Liver (tissue), 9 donors: ENCODE measurements around the gene PTPRH. TPM values are rescaled to one million over a fixed set of nuclear protein-coding genes. Genes with fewer than 3 reads are reported as not detected.

ENCODE experiments used
- DNase-seq: peaks from one replicate; pipeline ENCODE4 v3.0.0-alpha.2; 2017; ENCODE audit warnings: low spot score
- H3K27ac ChIP-seq, 2 donors: one replicate each; pipeline ENCODE4 v1.7.0; 2013; ENCODE audit warnings: inconsistent platforms in 2 of 2, low read length in 2 of 2, control low read depth in 1 of 2, low read depth in 1 of 2, mild to moderate bottlenecking in 1 of 2
- H3K27me3 ChIP-seq, 4 donors: one replicate each; pipeline versions ENCODE4 v1.6.1 to v1.7.0; 2013; ENCODE audit warnings: low read length in 3 of 4, inconsistent platforms in 1 of 4, mild to moderate bottlenecking in 1 of 4, moderate library complexity in 1 of 4; ENCODE audit not compliant: control insufficient read depth in 4 of 4, insufficient read depth in 4 of 4
- H3K36me3 ChIP-seq, 4 donors: one replicate each; pipeline versions ENCODE4 v1.6.1 to v1.7.0; 2013; ENCODE audit warnings: low read length in 3 of 4, mild to moderate bottlenecking in 3 of 4, low read depth in 1 of 4, moderate library complexity in 1 of 4; ENCODE audit not compliant: control insufficient read depth in 4 of 4, insufficient read depth in 3 of 4
- H3K4me1 ChIP-seq, 4 donors: one replicate each; pipeline versions ENCODE4 v1.6.1 to v1.7.0; 2013; ENCODE audit warnings: low read length in 3 of 4, mild to moderate bottlenecking in 3 of 4, moderate library complexity in 1 of 4; ENCODE audit not compliant: control insufficient read depth in 4 of 4, insufficient read depth in 4 of 4
- H3K4me3 ChIP-seq, 3 donors: one replicate each; pipeline versions ENCODE4 v1.6.1 to v1.7.0; 2013; ENCODE audit warnings: low read length in 3 of 3, control low read depth in 1 of 3, low read depth in 1 of 3, mild to moderate bottlenecking in 1 of 3
- H3K9ac ChIP-seq, 2 donors: one replicate each; pipeline ENCODE4 v1.7.0; 2013; ENCODE audit warnings: low read length in 2 of 2, mild to moderate bottlenecking in 2 of 2, moderate library complexity in 2 of 2, control low read depth in 1 of 2, low read depth in 1 of 2
- H3K9me3 ChIP-seq, 4 donors: one replicate each; pipeline versions ENCODE4 v1.6.1 to v1.7.0; 2013; ENCODE audit warnings: low read length in 3 of 4; ENCODE audit not compliant: control insufficient read depth in 4 of 4
- EGR1 ChIP-seq, 2 donors: IDR thresholded peaks; 2 replicates each; pipeline ENCODE4 v1.6.1; 2016 to 2018; ENCODE audit warnings: antibody characterized with exemption in 2 of 2, low read depth in 2 of 2
- FOXA2 ChIP-seq: IDR thresholded peaks from 2 replicates; pipeline ENCODE4 v1.6.1; 2016; ENCODE audit warnings: antibody characterized with exemption
- GABPA ChIP-seq, 2 donors: IDR thresholded peaks in 1 of 2; conservative IDR thresholded peaks in 1 of 2; 2 replicates each; pipeline ENCODE4 v1.6.1; 2016; ENCODE audit warnings: antibody characterized with exemption in 2 of 2, mild to moderate bottlenecking in 1 of 2, moderate library complexity in 1 of 2
- HNF4A ChIP-seq, 2 donors: conservative IDR thresholded peaks; 2 replicates each; pipeline ENCODE4 v1.6.1; 2016; ENCODE audit warnings: antibody characterized with exemption in 2 of 2, mild to moderate bottlenecking in 2 of 2
- HNF4G ChIP-seq: IDR thresholded peaks from 2 replicates; pipeline ENCODE4 v1.6.1; 2016; ENCODE audit warnings: antibody characterized with exemption
- JUND ChIP-seq, 2 donors: IDR thresholded peaks; 2 replicates each; pipeline ENCODE4 v1.6.1; 2016; ENCODE audit warnings: antibody characterized with exemption in 2 of 2
- NR2F2 ChIP-seq: IDR thresholded peaks from 2 replicates; pipeline ENCODE4 v1.6.1; 2016; ENCODE audit warnings: antibody characterized with exemption
- REST ChIP-seq: IDR thresholded peaks from 2 replicates; pipeline ENCODE4 v1.6.1; 2016; ENCODE audit warnings: antibody characterized with exemption, mild to moderate bottlenecking
- RXRA ChIP-seq, 2 donors: IDR thresholded peaks; 2 replicates each; pipeline ENCODE4 v1.6.1; 2017 to 2018; ENCODE audit warnings: antibody characterized with exemption in 2 of 2, mild to moderate bottlenecking in 1 of 2
- YY1 ChIP-seq: IDR thresholded peaks from 2 replicates; pipeline ENCODE4 v1.6.1; 2016; ENCODE audit warnings: antibody characterized with exemption, mild to moderate bottlenecking
- ZBTB33 ChIP-seq: IDR thresholded peaks from 2 replicates; pipeline ENCODE4 v1.6.1; 2016; ENCODE audit warnings: antibody characterized with exemption
- WGBS: extraction: QIAGEN DNeasy Blood & Tissue Kit; methylation state at CpG from one replicate; pipeline ENCODE4 v1.1.7; 2013; 5-methylcytosine and 5-hydroxymethylcytosine counted together
- polyA plus RNA-seq, 2 donors: library from polyadenylated mRNA; stranded (reverse) in 1 of 2; unstranded in 1 of 2; fragments of 200-250 nt in 1 of 2; fragments of >200 nt in 1 of 2; fragmentation: Nextera tagmentation in 1 of 2; extraction: Ambion mirVana in 1 of 2; gene quantifications; one replicate each; pipeline versions ENCODE4 v1.2.1 to v1.2.3, GENCODE V29; 2013 to 2015
- total RNA-seq, 2 donors: library from RNA; depleted of rRNA; stranded (reverse); fragments of >200 nt; gene quantifications; one replicate each; pipeline ENCODE4 v1.2.3, GENCODE V29; 2014
- TF ChIP-seq, protein P1 (sequence below): IDR thresholded peaks from 2 replicates; pipeline ENCODE4 v1.6.1; 2016; ENCODE audit warnings: antibody characterized with exemption
- TF ChIP-seq, protein P2 (sequence below): IDR thresholded peaks from 2 replicates; pipeline ENCODE4 v1.6.1; 2016; ENCODE audit warnings: antibody characterized with exemption
- donor health status: healthy.
- donor health status: healthy.
- donor health status: healthy.
- donor health status: healthy.
- donor health status: healthy.

The PTPRH gene
- total and polyA plus RNA-seq, 4 donors: 3.1 to 20.4 (median 11.4) TPM

DNA sequence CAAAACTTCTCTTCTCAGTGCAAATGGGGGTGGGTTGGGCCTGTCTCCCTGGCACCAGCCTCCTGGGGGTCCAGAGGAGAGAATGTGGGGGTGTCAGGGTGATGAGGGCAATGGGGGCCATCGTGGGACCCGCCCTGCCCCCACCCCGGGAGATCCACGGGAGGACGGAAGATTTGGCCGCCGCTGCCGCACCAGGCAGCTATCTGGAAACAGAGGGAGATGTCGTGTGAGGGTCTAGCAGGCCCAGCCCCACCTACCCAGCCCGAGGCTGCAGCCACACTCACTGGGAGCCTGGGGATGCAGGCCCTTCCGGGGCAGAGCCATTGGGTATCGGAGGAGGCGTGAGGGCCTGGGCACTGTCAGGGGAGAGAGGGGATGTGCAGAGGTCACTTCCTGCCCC, 21.0 kb upstream of the PTPRH start:
- no peak overlapping the region for H3K27ac ChIP-seq
- H3K4me3 ChIP-seq: no peak overlapping the region
- TF ChIP-seq, protein P1, sequence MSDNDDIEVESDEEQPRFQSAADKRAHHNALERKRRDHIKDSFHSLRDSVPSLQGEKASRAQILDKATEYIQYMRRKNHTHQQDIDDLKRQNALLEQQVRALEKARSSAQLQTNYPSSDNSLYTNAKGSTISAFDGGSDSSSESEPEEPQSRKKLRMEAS: no peak
- TF ChIP-seq YY1 (no peak), REST (no peak), GABPA (IDR thresholded peaks at IDR 0.05 in 1 of 2, conservative IDR thresholded peaks at IDR 0.05 in 1 of 2) (no peak), EGR1 (IDR thresholded peaks at IDR 0.05; ENCODE audit: low read depth in 2 of 2) (no peak), FOXA2 (no peak), RXRA (IDR thresholded peaks at IDR 0.05) (no peak), NR2F2 (no peak), ZBTB33 (no peak), JUND (IDR thresholded peaks at IDR 0.05) (no peak), HNF4A (conservative IDR thresholded peaks at IDR 0.05) (no peak)
- TF ChIP-seq, protein P2, sequence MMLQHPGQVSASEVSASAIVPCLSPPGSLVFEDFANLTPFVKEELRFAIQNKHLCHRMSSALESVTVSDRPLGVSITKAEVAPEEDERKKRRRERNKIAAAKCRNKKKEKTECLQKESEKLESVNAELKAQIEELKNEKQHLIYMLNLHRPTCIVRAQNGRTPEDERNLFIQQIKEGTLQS: no peak
- peaks cover 5 to 29% (median 23%) of the 10 kb centered on the region in 4 donors for H3K4me1 ChIP-seq
- peaks cover 8 to 43% (median 21%) of the 10 kb centered on the region in 4 donors for H3K36me3 ChIP-seq
- H3K9ac ChIP-seq: no peak overlapping the region
- H3K9me3 ChIP-seq: no peaks in the 10 kb centered on the region
- no peaks in the 10 kb centered on the region for H3K27me3 ChIP-seq
- DNase-seq: no peak
- 82% methylated on average over 13 of the region's 13 CpGs for WGBS

- 72% methylated on average over 17 of the region's 17 CpGs for WGBS
- peak overlapping the region in 1 of 2 donors; percentile 81 for H3K27ac ChIP-seq
These were observed 20.5 kb upstream of the PTPRH start for GRCh38 chr19:55229789-55230182.

More at GRCh38 chr19:55229789-55230182, 20.5 kb upstream of the PTPRH start:
- DNase-seq: no peak
- H3K9me3 ChIP-seq: no peaks in the 10 kb centered on the region
- H3K9ac ChIP-seq: no peak overlapping the region
- peaks cover 8 to 37% (median 18%) of the 10 kb centered on the region in 4 donors for H3K36me3 ChIP-seq
- H3K4me3 ChIP-seq: no peak overlapping the region
- no peaks in the 10 kb centered on the region for H3K27me3 ChIP-seq
- peaks cover 5 to 29% (median 23%) of the 10 kb centered on the region in 4 donors for H3K4me1 ChIP-seq
- TF ChIP-seq HNF4G: no peak
- no peak for TF ChIP-seq RXRA (IDR thresholded peaks at IDR 0.05)
